Fibroblast of skin of left biceps (primary cell): ENCODE data around the gene BMPR2.
"Not testable (repeated sequence)": the region's sequence is repeated elsewhere in the genome, so short reads cannot be mapped to it uniquely, and the experiment has no call there.

ENCODE experiments used
- DNase-seq, 2 experiments: peaks; one replicate each; pipeline ENCODE4 v3.0.0-alpha.2; 2013; ENCODE audit warnings: low read depth in 2 of 2

The BMPR2 gene

DNA sequence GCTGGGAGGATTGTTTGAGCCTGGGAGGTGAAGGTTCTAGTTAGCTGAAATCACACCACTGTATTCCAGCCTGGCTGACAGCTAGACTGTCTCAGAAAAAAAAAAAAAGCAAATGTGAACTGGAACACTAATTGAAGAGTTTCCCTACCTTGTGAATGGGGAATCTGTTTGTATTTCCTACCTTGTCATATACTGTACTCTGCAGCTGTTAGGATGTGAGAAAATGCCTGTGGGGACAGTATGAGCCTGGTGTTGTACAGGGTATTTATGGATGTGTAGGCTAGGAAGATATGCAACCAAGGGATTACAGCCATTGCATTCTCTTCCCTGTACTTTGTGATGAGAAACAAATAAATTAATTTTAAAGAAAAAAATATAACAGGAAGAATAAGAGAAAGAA lies 145.3 kb downstream of the BMPR2 start:
- DNase-seq: no peak

DNA sequence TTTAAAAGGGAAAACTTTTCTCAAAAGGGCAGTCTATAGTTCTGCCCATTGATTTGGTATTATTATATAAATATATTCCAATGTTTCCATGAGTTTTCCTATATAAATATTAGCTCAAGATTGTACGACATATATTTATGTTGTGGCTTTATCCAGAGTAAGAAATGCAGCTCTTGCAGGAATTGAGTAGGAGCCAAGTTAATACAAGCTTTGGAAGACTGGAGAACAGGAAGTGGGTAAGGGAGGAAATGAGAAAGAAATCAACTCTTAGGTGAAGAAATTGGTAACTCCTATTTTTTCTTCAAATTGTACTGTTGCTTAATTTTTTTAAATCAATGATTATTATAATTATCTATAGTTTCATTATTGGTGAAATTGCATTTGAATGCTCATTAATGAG lies 153.3 kb downstream of the BMPR2 start:
- peak; percentile 38 to 42 for DNase-seq

DNA sequence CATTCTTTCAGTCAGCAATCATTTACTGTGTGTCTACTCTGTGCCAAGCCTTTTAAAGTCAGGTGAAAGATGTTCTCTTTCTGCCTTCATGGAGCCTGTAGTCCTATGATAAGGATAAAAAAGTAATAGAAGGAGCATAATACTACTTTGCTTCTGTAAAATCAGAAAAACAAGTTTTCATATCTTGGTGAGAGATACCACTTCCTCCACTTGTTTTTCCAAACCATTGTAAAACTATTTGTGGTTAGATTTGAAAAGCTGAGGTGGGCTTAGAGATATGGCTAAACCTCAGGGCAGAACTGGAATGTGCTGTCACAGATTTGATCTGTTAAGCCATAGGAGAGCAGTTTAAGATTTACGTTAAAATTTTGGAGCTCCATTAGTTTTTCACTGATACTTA lies 153.9 kb downstream of the BMPR2 start:
- DNase-seq: no peak

DNA sequence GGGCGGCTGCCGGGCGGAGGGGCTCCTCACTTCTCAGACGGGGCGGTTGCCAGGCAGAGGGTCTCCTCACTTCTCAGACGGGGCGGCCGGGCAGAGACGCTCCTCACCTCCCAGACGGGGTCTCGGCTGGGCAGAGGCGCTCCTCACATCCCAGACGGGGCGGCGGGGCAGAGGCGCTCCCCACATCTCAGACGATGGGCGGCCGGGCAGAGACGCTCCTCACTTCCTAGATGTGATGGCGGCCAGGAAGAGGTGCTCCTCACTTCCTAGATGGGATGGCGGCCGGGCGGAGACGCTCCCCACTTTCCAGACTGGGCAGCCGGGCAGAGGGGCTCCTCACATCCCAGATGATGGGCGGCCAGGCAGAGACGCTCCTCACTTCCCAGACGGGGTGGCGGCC lies 159.2 kb downstream of the BMPR2 start:
- DNase-seq: not testable (repeated sequence)

DNA sequence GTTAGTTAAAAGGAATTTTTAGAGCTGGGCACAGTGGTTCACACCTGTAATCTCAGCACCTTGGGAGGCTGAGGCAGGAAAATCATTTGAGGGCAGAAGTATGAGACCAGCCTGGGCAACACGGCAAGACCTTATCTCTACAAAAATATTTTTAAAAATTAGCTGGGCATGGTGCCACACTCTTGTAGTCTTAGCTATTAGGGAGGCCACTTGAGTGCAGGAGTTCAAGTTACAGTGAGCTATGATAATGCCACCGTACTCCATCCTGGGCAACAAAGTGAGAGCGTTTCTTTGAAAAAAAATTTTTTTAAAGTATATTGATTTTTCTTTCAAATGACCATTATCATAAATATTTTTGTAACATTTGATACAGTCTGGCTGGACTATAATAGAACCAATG lies 165.0 kb downstream of the BMPR2 start:
- DNase-seq: no peak

DNA sequence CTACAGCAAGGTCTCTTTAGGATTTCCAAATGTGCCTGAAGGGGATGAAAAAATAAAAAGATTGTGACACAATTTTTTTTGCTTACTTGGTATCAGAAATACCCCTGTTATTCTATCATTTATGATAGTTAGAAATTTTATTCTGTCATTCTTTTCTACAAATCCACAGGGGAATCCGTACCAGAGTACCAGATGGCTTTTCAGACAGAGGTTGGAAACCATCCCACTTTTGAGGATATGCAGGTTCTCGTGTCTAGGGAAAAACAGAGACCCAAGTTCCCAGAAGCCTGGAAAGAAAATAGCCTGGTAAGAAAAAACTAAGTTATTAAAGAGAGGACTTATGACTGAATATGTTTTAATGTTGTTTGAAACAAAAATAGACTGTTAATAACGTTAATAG lies 166.0 kb downstream of the BMPR2 start:
- DNase-seq: no peak

DNA sequence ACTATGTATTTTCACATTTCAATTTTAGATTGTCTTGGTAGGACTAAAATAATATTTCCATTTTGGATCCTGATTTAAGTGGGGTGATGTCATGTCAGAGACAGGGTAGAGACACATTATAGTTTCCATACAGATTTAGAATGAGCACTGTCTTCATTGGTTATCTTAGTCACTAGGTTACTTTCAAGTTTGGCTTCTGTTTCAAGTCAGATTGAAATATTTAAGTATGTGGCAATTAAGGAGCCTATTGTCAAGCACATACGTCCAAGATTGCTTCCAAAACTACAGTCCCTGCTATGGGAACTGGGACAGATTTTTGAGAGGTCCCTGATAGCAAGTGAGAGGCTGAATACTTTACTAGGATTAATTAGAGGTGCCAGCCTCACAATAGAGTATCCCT lies 169.4 kb downstream of the BMPR2 start:
- no peak for DNase-seq

DNA sequence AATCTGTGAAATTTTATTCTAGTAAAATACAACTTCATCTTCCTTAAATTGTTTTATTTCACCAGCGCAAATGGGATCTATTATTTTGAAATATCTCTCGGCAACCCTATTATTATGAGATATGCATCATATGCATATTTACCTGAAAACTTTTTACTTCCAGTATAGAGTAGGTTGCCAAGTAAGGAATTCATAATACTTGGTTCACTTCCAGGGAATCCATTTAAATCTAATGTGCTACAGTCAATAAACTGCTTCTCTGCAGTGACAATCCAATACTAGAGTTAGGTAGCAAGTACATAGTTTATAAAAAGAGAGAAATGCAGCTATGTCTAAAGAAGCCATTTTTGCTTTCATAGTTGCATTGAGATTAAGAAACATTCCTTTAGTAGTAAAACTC lies 169.8 kb downstream of the BMPR2 start:
- DNase-seq: no peak

DNA sequence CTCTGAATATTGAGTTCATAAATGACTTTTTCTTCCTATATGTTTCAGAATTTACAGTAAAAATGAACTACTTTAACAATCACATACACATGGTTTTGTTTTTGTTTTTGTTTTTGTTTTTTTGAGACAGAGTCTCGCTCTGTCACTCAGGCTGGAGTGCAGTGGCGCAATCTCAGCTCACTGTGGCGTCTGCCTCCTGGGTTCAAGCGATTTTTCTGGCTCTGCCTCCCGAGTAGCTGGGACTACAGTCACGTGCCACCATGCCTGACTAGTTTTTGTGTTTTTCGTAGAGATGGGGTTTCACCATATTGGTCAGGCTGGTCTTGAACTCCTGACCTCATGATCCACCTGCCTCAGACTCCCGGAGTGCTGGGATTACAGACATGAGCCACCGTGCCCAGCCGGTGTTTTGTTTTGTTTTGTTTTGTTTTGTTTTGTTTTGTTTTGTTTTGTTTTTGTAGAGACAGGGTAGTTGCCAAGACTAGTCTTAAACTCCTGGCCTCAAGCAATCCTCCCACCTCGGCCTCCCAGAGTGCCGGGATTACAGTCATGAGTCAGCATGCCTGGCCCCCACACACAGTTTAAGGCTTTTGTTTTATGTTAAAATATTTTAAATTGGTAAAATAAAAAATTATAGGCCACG lies 170.5 kb downstream of the BMPR2 start:
- not testable (repeated sequence) for DNase-seq

DNA sequence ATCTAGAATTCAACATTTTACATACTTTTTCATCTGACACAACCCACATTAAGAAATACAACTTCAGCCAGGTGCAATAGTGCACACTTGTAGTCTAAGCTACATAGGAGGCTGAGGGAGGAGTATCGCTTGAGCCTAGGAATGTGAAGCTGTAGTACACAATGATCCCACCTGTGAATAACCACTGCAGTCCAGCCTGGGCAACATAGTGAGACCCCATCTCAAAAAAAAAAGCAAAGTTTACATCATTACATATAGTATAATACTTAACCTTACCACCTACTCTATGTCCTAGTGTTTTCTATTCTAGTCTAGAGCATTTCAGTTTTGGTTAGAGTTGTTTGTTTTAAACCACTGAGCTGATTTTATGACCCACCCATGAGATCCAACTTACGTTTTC lies 172.1 kb downstream of the BMPR2 start:
- no peak for DNase-seq

DNA sequence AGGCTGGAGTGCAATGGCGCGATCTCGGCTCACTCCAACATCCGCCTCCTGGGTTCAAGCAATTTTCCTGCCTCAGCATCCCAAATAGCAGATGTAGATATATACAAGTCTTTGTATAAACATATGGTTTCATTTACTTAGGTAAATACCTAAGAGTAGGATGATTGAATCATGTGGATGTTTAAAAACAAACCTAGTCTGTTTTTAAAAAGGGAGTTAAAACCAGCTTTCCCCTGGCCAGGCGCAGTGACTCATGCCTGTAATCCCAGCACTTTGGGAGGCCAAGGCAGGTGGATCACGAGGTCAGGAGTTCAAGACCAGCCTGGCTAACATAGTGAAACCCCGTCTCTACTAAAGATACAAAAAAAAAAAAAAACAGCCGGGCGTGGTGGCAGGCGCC lies 174.9 kb downstream of the BMPR2 start:
- not testable (repeated sequence) for DNase-seq

DNA sequence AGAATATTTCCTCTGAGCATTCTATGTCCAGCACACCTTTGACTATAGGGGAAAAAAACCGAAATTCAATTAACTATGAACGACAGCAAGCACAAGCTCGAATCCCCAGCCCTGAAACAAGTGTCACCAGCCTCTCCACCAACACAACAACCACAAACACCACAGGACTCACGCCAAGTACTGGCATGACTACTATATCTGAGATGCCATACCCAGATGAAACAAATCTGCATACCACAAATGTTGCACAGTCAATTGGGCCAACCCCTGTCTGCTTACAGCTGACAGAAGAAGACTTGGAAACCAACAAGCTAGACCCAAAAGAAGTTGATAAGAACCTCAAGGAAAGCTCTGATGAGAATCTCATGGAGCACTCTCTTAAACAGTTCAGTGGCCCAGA lies 179.2 kb downstream of the BMPR2 start:
- DNase-seq: no peak

DNA sequence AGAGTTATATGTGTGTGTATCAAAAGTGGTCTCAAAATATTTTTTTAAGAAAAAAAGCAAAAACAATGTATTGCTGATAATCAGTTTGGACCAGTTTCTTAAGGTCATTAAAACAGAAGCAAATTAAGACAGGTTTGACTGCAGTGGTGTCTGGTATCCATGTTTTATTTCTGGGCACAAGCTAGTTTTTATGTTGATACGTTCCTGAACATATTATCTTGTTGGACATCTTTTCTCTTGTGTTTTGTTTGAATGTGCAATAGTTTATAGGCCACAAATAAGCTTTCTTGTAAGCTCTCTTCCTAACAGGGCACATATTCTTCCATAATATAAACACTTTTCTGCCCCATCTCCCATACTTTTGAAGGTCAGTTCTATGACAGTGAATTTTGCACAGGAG lies 184.1 kb downstream of the BMPR2 start:
- DNase-seq: no peak

DNA sequence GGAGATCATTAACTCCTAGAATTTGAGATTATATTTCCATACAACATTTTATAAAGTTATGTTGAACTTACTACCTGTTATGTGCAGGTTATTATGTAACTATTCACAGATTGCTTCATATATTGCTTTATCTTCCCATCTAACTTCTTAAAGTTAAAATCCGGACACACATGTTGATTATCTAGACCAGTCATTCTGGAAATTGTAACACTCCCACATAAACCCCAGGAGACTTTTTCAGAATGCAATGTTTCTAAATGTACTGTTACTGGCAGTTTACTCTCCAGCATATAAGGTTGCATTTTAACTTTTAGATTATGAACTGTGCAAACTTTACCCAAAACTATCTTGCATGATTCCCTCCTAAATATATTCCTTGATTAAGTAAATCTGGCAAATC lies 188.1 kb downstream of the BMPR2 start:
- DNase-seq: no peak

DNA sequence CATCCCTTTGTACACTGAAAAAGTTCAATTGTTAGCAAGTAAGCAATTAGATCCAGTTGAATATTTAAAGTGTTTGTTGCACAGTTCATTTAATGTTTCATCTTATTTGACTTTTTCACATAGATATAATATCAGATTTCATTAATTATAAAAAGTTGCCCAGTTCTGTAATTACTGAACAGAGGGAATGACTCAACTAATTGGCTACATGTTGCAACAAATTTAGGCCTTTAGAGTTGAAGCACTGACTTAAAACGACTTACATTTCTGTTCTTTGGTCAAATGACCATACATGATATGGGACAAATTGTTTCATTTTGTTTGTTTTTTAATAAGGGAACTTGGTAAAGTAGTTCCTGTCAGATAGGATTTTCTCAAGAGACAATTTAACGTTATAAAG lies 190.2 kb downstream of the BMPR2 start:
- no peak for DNase-seq

DNA sequence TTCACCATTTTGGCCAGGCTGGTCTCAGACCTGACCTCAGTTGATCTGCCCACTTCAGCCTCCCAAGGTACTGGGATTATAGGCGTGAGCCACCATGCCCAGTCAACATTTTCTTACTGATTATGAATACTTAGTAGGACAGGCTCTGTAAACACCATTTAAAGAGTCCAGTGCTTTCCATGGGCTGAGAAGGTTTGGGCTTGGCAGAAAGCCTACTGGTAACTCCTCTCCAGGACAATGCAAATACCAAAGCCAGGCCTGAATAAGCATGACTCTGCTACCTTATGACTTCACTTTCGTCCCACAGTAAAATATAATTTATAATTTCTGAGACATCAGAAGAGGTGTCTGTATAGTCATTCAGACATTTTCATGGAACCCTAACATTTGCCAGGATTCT lies 198.4 kb downstream of the BMPR2 start:
- DNase-seq: no peak

DNA sequence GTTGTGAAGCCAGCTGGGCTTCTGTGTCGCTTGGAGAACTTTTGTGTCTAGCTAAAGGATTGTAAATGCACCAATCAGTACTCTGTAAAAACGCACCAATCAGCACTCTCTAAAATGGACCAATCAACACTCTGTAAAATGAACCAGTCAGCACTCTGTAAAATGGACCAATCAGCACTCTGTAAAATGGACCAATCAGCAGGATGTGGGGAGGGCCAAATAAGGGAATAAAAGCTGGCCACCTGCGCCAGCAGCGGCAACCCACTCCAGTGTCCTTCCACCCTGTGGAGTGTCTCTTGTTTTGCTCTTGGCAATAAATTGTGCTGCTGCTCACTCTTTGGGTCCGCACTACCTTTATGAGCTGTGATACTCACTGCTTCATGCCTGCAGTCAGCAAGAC lies 199.1 kb downstream of the BMPR2 start:
- not testable (repeated sequence) for DNase-seq

DNA sequence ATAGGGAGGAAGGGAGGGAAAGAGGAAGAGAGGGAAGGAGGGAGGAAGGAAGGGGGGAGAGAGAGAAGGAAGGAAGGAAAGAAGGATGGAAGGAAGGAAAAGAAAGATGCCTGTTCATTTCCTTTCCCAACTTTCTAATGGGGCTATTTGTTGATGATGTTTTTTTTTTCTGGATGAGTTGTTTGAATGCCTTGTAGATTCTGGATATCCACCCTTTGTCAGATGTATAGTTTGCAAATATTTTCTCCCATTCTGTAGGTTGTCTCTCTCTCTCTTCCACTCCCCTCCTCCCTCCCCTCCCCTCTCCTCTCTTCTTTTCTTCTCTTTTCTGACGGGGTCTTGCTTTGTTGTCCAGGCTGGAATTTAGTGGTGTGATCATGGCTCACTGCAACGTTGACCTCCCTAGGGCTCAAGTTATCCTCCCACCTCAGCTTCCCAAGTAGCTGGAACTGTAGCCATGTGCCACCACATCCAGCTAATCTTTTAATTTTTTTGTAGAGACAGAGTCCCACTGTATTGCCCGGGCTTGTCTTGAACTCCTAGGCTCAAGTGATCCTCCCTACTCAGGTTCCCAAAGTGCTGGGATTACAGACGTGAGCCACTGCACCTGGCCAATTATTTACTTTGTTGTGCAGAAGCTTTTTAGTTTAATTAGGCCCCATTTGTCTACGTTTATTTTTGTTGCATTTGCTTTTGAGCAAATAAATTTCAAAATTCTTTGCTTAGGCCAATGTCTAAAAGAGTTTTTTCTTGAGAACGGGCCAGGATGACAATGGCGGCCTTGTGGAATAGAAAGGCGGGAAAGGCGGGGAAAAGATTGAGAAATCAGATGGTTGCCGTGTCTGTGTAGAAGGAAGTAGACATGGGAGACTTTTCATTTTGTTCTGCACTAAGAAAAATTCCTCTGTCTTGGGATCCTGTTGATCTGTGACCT lies 201.4 kb downstream of the BMPR2 start:
- DNase-seq: no peak

DNA sequence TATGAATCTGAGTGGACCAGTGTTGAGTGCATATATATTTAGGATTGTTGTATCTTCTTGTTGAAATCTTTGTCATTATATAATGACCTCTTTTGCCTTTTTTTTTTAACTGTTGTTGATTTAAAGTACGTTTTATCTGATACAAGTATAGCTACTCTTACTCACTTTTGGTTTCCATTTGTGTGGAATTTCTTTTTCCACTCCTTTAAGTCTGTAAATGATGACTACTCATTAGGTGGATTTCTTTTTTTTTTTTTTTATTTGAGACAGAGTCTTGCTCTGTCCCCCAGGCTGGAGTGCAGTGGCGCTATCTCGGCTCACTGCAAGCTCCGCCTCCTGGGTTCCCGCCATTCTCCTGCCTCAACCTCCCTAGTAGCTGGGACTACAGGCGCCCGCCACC lies 206.7 kb downstream of the BMPR2 start:
- DNase-seq: not testable (repeated sequence)

DNA sequence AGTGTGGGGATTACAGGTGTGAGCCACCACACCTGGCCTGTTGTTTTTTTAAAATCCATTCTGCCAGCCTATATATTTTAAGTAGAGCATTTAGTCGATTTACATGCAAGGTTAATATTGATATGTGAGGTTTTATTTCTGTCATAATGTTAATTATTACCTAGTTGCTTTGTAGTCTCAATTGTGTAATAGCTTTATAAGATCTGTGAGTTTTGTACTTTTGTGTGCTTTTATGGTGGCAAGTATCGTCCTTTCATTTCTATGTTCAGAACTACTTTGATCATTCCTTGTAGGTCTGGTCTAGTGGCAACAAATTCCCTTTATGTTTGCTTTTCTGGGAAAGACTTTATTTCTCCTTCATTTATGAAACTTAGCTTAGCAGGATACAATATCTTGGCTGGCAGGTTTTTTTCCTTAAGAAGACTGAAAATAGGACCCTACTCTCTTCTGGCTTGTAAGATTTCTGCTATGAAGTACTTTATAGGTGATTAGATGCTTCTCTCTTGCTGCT lies 207.6 kb downstream of the BMPR2 start:
- no peak for DNase-seq

DNA sequence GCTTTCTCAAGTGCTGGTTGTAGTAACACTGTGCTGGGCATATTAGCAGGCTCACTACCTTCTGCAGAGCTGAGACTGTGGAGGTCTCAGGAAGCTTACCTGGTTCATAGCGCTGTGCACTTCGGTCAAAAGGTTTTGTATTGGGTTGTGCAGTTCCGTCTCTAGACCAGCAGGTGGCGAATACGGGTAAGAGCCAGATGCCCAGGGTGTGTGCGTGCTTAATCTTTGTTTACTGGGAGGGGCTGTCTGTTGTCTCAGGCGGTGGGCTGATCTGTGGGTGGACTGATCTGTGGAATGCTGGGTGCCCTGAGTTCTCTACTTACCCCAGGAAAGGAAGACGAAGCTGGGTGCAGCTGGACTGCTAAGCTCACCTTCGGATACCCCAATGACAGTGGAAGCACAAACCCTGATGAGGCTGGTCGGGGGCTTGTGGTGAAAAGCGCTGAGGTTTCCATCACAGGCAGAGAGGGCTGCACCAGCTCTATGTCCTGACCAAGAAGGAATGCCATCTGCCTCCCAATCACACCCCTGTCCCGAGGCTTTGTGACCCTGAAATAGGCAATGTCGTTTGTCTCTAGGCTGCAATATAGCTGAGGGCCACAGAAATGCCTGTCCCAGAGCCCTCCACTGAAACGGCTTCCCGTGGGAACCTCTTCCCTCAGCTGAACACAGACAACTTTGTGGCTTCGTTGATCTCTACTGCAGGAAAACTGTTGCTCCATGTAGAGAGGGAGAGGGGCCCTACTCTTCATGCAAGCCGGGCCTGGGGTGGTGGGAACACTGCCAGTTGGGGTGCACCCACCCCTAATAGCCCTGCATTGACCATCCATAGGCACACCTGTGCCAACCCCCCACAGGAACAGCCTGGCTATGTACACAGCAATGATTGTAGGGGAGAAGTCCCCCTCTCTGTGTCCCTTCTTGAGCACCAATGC lies 212.8 kb downstream of the BMPR2 start:
- DNase-seq: peak; percentile 18 to 32

DNA sequence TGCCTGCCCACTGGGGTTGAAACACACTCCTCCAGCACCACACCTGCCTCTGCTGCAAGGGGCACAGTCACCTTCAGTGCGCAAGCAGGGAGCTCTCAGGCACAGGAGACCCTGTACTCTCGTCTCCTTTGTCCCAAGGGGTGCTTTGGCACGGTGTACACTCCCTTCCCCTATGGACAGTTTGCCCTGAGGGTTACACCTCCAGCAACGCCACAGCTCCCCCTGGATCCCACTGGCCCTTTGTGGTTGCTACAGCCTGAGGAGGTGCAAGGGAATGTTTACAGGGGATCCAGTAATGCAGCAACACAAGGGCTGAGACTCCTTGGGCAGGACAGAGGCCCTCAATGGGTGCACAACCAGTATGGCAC lies 213.4 kb downstream of the BMPR2 start:
- DNase-seq: no peak
